K562 (cell line): ENCODE measurements around the gene COQ10B.

ENCODE experiments used
- EZH2 ChIP-seq: IDR thresholded peaks from 2 replicates; pipeline ENCODE4 v1.6.1; 2012; ENCODE audit warnings: low read depth, mild to moderate bottlenecking, inconsistent platforms, low read length, borderline replicate concordance
- HDAC6 ChIP-seq: IDR thresholded peaks from 2 replicates; pipeline ENCODE4 v1.6.1; 2012; ENCODE audit warnings: low read depth, mild to moderate bottlenecking, control low read depth, inconsistent platforms, low read length, moderate library complexity
- PHF21A ChIP-seq: fragments of 450-650 bp; IDR thresholded peaks from 2 replicates; pipeline ENCODE4 v1.6.1; 2017; ENCODE audit warnings: low read depth, borderline replicate concordance
- TF ChIP-seq, protein P1 (sequence below): fragments of 250-450 bp; sonication (Bioruptor Pico); IDR thresholded peaks from 2 replicates; pipeline ENCODE4 v1.5.0; 2020; ENCODE audit warnings: mild to moderate bottlenecking
- TF ChIP-seq, protein P2 (sequence below): sonication (generic); formaldehyde crosslinking; IDR thresholded peaks from 2 replicates; pipeline ENCODE4 v1.8.0; 2023; ENCODE audit warnings: missing genetic modification reagents, mild to moderate bottlenecking, borderline replicate concordance
- TF ChIP-seq, protein P3 (sequence below), 3 experiments: IDR thresholded peaks in 2 of 3; conservative IDR thresholded peaks in 1 of 3; 2 replicates each; pipeline ENCODE4 v1.5.1; 2011 to 2012; ENCODE audit warnings: low read length in 3 of 3, mild to moderate bottlenecking in 3 of 3, control low read depth in 2 of 3, improper control_type of control experiment in 1 of 3, inconsistent platforms in 1 of 3, low read depth in 1 of 3, mixed read lengths in 1 of 3, moderate library complexity in 1 of 3; ENCODE audit not compliant: insufficient read depth in 2 of 3
- TF ChIP-seq, protein P4 (sequence below): fragments of 450-650 bp; conservative IDR thresholded peaks from 2 replicates; pipeline ENCODE4 v1.6.1; 2016; ENCODE audit warnings: missing genetic modification characterization, low read depth, mild to moderate bottlenecking, missing compliant biosample characterization, moderate library complexity

DNA sequence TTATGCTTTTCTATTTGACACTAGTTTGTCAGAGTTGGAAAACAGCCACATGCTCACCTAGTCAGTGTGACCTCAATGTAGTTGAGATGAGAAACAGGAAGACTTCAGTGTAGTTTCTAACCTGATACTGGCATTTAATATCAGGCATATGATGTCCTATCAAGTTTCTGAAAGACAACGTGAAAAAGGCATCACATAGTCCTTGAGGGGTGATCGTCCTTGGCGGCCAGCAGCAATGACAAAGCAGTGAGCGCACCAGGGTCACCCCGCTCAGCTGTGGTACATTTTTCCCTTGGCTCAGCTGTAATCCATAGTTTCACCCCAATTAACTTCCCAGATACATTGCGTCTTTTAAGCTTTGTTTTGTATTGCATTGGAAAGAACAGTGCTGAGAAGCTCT is 51.2 kb downstream of the COQ10B start:
- TF ChIP-seq, protein P1, sequence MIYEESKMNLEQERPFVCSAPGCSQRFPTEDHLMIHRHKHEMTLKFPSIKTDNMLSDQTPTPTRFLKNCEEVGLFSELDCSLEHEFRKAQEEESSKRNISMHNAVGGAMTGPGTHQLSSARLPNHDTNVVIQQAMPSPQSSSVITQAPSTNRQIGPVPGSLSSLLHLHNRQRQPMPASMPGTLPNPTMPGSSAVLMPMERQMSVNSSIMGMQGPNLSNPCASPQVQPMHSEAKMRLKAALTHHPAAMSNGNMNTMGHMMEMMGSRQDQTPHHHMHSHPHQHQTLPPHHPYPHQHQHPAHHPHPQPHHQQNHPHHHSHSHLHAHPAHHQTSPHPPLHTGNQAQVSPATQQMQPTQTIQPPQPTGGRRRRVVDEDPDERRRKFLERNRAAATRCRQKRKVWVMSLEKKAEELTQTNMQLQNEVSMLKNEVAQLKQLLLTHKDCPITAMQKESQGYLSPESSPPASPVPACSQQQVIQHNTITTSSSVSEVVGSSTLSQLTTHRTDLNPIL (CRISPR knock-in tag): no peak
- TF ChIP-seq, protein P2, sequence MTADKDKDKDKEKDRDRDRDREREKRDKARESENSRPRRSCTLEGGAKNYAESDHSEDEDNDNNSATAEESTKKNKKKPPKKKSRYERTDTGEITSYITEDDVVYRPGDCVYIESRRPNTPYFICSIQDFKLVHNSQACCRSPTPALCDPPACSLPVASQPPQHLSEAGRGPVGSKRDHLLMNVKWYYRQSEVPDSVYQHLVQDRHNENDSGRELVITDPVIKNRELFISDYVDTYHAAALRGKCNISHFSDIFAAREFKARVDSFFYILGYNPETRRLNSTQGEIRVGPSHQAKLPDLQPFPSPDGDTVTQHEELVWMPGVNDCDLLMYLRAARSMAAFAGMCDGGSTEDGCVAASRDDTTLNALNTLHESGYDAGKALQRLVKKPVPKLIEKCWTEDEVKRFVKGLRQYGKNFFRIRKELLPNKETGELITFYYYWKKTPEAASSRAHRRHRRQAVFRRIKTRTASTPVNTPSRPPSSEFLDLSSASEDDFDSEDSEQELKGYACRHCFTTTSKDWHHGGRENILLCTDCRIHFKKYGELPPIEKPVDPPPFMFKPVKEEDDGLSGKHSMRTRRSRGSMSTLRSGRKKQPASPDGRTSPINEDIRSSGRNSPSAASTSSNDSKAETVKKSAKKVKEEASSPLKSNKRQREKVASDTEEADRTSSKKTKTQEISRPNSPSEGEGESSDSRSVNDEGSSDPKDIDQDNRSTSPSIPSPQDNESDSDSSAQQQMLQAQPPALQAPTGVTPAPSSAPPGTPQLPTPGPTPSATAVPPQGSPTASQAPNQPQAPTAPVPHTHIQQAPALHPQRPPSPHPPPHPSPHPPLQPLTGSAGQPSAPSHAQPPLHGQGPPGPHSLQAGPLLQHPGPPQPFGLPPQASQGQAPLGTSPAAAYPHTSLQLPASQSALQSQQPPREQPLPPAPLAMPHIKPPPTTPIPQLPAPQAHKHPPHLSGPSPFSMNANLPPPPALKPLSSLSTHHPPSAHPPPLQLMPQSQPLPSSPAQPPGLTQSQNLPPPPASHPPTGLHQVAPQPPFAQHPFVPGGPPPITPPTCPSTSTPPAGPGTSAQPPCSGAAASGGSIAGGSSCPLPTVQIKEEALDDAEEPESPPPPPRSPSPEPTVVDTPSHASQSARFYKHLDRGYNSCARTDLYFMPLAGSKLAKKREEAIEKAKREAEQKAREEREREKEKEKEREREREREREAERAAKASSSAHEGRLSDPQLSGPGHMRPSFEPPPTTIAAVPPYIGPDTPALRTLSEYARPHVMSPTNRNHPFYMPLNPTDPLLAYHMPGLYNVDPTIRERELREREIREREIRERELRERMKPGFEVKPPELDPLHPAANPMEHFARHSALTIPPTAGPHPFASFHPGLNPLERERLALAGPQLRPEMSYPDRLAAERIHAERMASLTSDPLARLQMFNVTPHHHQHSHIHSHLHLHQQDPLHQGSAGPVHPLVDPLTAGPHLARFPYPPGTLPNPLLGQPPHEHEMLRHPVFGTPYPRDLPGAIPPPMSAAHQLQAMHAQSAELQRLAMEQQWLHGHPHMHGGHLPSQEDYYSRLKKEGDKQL (CRISPR knock-in tag): no peak
- TF ChIP-seq PHF21A (no peak), EZH2 (no peak), HDAC6 (no peak)
- TF ChIP-seq, protein P3, sequence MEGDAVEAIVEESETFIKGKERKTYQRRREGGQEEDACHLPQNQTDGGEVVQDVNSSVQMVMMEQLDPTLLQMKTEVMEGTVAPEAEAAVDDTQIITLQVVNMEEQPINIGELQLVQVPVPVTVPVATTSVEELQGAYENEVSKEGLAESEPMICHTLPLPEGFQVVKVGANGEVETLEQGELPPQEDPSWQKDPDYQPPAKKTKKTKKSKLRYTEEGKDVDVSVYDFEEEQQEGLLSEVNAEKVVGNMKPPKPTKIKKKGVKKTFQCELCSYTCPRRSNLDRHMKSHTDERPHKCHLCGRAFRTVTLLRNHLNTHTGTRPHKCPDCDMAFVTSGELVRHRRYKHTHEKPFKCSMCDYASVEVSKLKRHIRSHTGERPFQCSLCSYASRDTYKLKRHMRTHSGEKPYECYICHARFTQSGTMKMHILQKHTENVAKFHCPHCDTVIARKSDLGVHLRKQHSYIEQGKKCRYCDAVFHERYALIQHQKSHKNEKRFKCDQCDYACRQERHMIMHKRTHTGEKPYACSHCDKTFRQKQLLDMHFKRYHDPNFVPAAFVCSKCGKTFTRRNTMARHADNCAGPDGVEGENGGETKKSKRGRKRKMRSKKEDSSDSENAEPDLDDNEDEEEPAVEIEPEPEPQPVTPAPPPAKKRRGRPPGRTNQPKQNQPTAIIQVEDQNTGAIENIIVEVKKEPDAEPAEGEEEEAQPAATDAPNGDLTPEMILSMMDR (IDR thresholded peaks at IDR 0.05 in 2 of 3, conservative IDR thresholded peaks at IDR 0.05 in 1 of 3; ENCODE audit: insufficient read depth in 2 of 3, low read depth in 1 of 3, low read length in 3 of 3): no peak
- TF ChIP-seq, protein P4, sequence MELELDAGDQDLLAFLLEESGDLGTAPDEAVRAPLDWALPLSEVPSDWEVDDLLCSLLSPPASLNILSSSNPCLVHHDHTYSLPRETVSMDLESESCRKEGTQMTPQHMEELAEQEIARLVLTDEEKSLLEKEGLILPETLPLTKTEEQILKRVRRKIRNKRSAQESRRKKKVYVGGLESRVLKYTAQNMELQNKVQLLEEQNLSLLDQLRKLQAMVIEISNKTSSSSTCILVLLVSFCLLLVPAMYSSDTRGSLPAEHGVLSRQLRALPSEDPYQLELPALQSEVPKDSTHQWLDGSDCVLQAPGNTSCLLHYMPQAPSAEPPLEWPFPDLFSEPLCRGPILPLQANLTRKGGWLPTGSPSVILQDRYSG (tag): no peak
